Epidermal melanocyte (primary cell): Measurements from ENCODE around the gene FXYD6.
A peak's percentile ranks its signal among the peaks of the same experiment; 100 is the strongest.
"Not testable (repeated sequence)": the region's sequence is repeated elsewhere in the genome, so short reads cannot be mapped to it uniquely, and the experiment has no call there.

Experiments used
- DNase-seq: peaks from one replicate; pipeline ENCODE4 v3.0.0; 2011; ENCODE audit warnings: low spot score; ENCODE audit not compliant: insufficient read length

FXYD6 gene

DNA sequence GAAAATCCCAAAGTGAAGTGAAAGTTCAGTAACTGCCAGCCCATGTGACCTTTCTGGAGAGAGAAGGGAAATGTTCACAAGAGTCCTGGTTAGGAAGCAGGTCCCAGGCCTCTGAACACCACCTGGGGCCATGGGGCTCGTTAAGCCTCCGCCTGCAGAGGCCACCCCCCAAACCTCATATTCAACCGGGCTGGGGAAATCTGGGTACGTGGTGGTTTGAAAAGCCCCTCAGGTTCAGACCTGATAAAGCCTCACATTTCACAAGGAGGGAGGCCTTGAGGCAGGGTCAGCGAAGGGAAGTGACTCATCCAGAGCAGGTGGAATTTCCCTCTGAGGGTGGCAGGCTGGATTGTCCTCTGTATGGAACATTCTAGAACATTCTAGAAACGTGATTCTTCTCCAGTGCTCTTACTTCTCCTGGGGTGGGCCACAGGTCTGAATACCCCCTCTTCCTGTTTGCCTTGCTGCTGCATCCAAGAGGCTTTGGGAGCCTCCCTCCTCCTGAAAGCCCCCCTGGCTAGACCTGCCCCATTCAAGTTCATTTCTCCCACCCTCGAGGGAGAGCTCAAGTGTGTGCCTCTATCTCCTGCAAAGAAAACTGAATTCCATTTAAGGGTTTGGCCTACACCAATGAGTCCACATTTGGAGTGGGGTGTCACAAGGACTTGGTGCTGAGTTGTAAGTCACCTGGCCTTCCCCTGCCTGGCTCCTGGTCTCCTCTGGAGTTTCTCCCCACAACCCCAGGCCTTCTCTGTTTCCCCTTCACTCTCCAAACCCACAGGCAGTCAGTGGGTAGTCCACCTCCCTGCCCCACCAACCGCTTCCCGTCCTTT is 58.2 kb downstream of the FXYD6 start:
- DNase-seq = no peak

GRCh38 chr11:117817368-117818040 is 59.0 kb downstream of the FXYD6 start:
- peak; percentile 85 for DNase-seq

GRCh38 chr11:117816846-117817367 is 59.6 kb downstream of the FXYD6 start:
- DNase-seq = no peak

- no peak for DNase-seq
Measured at GRCh38 chr11:117816151-117816741, 60.2 kb downstream of the FXYD6 start.

DNA sequence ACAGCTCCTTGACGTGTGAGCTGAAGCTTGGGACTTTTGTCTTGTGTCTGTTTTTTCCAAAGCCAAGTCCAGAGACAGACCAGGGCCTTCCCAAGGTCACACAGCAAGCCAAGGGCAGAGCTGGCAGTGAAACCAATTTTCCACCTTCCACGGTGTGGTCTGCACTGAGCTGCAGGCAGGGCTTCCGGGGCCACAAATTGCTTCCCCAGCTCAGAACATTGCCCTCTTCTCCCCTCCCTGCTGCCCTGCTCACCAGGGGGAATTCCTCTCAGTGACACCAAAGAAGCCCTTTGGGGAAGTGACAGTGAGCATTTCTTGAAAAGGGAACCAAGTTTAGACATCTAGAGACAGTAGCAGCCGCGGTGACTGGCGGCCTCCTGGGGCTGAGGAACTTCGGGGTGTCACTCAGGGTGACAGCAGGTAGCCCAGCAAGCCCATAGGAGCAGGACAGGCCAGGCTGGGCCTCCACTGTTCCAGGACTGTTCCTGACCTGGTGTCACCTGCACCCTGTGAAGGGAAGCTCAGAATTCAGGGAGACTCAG is 61.1 kb downstream of the FXYD6 start:
- DNase-seq = no peak

DNA sequence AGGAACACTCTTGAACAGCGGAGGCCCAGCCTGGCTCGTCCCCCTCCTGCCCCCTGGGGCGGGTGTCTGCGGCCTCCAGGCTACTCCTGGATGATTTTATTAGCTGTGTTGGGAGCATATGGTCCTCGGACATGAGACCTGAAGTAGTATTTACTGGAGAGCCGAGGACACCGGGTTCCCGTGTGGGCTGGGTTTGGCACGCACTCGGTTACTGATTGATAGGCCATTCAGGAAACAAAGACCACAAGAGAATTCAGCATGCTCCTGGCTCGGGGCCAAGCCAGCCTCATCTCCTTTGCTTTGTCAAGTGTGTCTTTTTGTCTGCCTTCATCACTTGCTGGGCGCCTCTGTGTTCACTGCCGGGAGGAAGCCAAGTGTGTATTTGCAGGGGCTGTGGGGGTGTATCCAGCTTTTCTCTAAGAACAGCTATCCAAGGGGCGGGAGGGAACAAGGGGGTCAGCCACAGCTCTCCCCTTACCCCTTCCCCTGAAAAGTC is 61.6 kb downstream of the FXYD6 start:
- no peak for DNase-seq

DNA sequence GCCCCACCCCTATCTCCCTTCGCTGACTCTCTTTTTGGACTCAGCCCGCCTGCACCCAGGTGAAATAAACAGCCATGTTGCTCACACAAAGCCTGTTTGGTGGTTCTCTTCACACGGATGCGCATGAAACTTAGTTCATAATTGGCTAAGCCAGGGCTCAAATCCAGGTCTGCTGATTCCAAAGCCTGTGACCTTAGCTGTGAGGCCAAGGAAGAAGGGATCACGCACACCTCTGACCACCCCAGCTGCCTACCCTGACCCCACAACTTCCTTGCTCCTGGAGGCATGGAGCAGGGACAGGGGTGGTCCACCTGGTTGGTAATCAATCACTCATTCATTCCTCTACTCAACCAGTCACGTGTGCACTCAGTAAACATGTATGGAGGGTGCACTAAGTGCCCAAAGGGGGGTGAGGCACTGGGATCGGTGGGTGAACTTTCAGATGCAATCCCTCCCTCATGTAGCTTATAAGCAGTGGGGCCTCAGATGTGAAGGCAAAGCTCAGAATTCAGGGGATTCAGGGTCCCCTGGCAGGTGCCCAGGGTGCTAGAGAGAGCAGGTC is 62.2 kb downstream of the FXYD6 start:
- no peak for DNase-seq

DNA sequence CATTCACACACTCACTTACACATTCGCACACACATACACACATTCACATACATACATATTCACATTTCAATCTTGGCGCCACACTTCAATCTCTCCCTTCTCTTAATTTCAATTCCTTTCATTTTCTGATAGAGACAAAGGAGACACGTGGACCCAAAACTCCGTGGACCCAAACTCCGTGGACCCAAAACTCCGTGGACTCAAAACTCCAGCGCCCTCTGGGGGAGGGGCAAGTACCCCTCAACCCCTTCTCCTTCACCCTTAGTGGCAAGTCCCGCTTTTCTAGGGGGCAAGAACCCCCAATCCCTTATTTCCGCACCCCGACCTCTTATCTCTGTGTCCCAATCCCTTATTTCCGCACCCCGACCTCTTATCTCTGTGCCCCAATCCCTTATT is 66.4 kb downstream of the FXYD6 start:
- DNase-seq = not testable (repeated sequence)

GRCh38 chr11:117809236-117810055 is 67.0 kb downstream of the FXYD6 start:
- no peak for DNase-seq

- no peak for DNase-seq
Measured at GRCh38 chr11:117808784-117809183, 67.7 kb downstream of the FXYD6 start.

DNA sequence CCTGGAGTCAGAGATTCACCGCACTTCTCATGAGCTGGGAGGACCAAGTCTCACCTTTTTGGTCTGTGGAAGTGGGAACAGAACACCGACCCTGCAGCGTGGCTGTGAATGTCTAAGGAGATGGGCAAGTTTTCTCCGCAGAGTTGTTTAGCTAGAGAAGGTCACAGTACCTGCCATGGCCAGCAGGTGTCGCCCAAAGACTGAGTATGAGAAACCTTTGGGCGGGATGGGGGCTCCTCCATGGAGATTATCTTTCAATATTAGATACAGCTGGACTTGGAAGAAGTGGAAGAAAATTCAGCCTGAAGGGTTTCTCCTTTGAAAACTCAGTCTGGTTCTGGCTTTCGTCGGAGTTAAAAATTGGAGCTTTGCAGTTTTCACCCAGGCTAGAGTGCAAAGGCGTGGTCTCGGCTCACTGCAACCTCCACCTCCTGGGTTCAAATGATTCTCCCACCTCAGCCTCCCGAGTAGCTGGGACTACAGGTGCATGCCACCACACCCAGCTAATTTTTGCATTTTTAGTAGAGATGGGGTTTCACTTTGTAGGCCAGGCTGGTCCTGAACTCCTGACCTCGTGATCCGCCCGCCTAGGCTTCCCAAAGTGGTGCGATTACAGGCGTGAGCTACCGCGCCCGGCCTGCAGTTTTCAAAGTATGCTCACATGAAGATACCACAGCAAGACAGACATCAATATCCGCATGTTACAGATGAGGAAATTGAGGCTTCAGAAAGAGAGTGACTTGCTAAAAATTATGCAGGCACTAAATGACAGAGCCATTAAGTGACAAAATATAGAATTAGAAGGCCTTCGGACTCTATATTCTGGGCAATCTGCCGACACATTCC is 68.8 kb downstream of the FXYD6 start:
- DNase-seq = peak; percentile 58

DNA sequence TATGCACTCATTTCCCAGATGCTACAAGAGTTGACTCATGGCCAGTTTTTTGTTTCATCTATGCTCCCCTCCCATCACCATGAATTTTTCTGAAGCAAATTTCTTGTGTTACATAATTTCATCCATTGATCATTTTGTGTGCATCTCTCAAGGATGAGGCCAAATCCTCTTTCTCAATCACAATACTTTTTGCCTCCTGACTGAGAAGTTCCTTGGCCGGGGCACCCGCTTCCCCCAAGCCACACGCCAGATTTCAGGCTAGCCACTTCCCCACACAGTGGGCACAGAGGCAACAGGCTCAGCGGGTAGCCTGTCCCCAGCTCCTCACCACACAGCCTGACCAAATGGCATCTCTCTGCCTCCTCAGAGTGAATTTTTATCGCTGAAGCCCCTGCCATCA is 69.6 kb downstream of the FXYD6 start:
- no peak for DNase-seq

- no peak for DNase-seq
Measured at GRCh38 chr11:117805045-117805444, 71.4 kb downstream of the FXYD6 start.

DNA sequence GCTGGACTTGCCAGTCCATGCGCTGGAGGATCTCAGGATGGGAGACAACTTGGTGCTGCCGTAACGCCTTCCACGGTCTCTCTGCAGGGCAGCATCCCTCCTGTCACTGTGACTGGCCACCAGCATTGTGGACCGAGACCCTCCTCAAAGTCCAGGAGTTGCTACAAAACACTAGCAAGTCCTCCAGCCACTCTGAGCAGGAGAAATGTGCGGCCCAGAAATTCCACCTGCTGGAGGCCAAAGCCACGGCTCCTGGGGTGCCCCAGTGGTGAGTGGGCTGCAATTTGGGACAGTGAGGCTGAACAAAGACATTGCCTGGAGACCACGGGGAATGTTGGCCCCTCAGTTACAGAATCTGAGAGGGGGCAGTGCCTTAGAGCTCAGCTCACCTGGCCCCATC is 72.6 kb downstream of the FXYD6 start:
- DNase-seq = no peak

- DNase-seq = no peak
Measured at GRCh38 chr11:117799634-117800033, 76.8 kb downstream of the FXYD6 start.

DNA sequence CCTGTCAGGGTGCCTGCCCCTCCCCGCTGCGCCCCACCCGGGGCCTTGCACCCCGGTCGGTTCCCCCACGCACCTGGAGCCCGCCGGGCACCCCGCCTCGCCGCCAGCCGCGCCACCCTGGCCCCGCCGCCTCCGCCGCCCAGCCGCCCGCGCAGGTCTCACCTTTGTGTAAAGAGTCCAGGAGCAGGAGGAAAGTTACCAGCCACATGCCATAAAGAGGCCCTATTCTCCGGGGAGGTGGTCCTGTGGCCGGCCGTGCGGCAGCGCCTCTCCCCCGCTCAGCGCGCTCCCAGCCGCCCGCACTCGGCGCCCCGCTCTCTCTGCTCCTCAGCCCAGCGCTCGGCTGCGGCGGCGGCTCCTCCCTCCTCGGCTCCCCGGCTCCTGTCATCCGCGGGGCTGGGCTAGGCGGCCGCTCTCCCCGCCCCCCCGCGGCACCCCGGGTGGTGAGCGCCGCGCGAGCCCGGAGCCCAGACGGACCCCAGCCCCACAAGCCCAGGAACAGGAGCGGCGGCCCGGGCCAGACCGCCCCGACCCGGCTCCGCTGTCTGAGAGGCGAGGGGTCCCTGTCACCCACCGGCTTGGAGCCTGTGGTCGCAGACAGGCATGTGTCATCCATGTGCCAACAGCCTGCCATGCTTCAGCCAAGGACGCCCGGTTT is 79.5 kb downstream of the FXYD6 start, which contains the start of gene DSCAML1:
Gene DSCAML1 (minus strand): TSS at position 345 of the 658 bp plus-strand sequence. CDS start 137 bp downstream, at position 208.
- no peak for DNase-seq

DNA sequence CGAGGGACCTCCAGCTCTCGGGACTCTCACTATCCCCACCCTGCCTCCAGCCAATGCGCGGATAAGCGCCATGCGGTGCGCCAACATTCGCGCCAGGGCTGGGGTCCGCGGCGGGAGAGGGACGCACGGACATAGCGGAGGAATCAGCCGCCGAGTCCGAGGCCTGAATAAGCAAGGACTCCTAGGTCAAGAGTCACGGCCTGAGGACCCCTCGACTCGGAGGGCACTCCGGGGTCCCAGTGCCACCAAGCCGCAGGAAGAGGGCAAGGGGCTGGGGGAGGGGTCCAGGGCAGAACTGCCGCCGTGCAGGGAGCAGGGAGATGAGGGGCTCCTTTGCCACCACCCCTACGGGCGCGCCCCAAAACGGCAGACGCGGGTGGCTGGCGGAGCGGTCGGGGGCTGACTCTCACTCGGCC is 80.0 kb downstream of the FXYD6 start:
- no peak for DNase-seq

DNA sequence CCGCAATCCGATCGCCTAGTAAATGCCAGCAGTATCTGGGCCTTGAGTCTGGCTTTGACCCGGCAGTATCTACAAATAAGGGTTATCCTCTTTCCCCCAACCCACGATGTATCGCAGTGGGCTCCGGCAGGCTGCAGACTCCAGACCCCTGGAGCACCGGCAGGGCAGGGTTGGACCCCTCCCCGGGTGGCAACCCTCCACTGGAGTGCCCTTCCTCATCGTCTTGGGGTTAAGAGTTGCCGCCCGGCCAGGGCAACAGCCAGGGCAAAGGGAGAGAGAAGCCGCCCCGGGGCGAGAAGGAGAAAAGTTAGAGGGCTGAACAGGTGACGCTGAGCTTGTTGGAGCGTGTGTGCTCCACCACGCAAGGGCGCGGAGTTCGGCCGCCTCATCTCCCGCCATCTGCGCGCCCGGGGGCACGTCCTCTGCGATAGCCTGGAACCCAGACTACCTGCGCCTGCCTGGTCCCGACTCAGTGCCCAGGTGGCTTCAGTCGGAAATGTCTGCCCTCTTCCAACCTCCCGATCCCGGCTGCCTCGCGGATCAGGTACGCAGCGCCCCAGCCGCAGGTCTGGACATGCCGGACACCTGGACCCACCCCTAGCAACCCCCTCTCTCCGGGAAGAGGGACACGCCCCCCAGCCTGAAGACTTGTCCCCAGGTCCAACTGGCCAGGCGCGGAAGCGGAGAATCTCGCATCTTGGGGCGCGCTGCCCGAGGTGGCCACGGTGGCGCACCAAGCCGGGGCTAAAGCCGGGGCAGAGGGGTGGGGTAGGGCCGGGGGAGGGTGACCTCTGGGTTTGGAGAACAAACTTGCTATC is 80.6 kb downstream of the FXYD6 start:
- DNase-seq = no peak
